SJCRH30 (cell line): ENCODE results near the gene EMILIN1. TPM values are rescaled to one million over a fixed set of nuclear protein-coding genes. Genes with fewer than 3 reads are reported as not detected.

Experiments used
- DNase-seq, 2 experiments: peaks; one replicate each; pipeline ENCODE4 v3.0.0-alpha.2; 2015 to 2020
- H3K27ac ChIP-seq: fragments of 250-450 bp; sonication (Bioruptor Pico); 2 replicates; pipeline ENCODE4 v1.5.1; 2020; ENCODE audit warnings: mild to moderate bottlenecking, moderate library complexity
- H3K27me3 ChIP-seq: fragments of 250-450 bp; sonication (Bioruptor Pico); 2 replicates; pipeline ENCODE4 v1.5.1; 2020; ENCODE audit warnings: mild to moderate bottlenecking, moderate library complexity
- H3K36me3 ChIP-seq: fragments of 250-450 bp; sonication (Bioruptor Pico); 2 replicates; pipeline ENCODE4 v1.5.1; 2020; ENCODE audit warnings: mild to moderate bottlenecking, moderate library complexity
- H3K4me1 ChIP-seq: fragments of 250-450 bp; sonication (Bioruptor Pico); 2 replicates; pipeline ENCODE4 v1.5.1; 2020; ENCODE audit warnings: mild to moderate bottlenecking, moderate library complexity
- H3K4me3 ChIP-seq: fragments of 250-450 bp; sonication (Bioruptor Pico); 2 replicates; pipeline ENCODE4 v1.5.1; 2020; ENCODE audit warnings: mild to moderate bottlenecking, moderate library complexity
- H3K9me3 ChIP-seq: fragments of 250-450 bp; sonication (Bioruptor Pico); replicated peaks from 2 replicates; pipeline ENCODE4 v1.5.1; 2020; ENCODE audit warnings: mild to moderate bottlenecking, moderate library complexity
- total RNA-seq: library from RNA; depleted of rRNA; stranded (reverse); fragments of >200 nt; shearing (Covaris generic); gene quantifications from 2 replicates; pipeline ENCODE4 v1.2.3, GENCODE V29; 2014

EMILIN1 gene
- total RNA-seq, 1 experiment from 2014 or later, result 80.5 TPM

- H3K4me1 ChIP-seq, result peaks cover 55% of the 10 kb centered on the region
- H3K4me3 ChIP-seq, result peak overlapping the region; percentile 36
- peak; percentile 56 to 67 for DNase-seq
- no peaks in the 10 kb centered on the region for H3K9me3 ChIP-seq
- H3K27me3 ChIP-seq, result no peaks in the 10 kb centered on the region
- peak overlapping the region; percentile 65 for H3K27ac ChIP-seq
- no peaks in the 10 kb centered on the region for H3K36me3 ChIP-seq
Observed at GRCh38 chr2:27081984-27082772, 3.8 kb downstream of the EMILIN1 start.

GRCh38 chr2:27082773-27083409 is 4.5 kb downstream of the EMILIN1 start:
- H3K4me1 ChIP-seq, result peaks cover 50% of the 10 kb centered on the region
- DNase-seq, result peak; percentile 82 to 85

GRCh38 chr2:27083410-27084296 is 5.2 kb downstream of the EMILIN1 start:
- Histone ChIP-seq H3K27ac (peak overlapping the region; percentile 65), H3K27me3 (peaks cover 2% of the 10 kb centered on the region; the same call in 1 of the 2 replicates), H3K4me1 (peaks cover 49% of the 10 kb centered on the region), H3K9me3 (no peaks in the 10 kb centered on the region), H3K4me3 (peak overlapping the region; percentile 36), H3K36me3 (no peaks in the 10 kb centered on the region)
- peak; percentile 46 to 70 for DNase-seq

More at GRCh38 chr2:27082773-27083409, 4.5 kb downstream of the EMILIN1 start:
- Histone ChIP-seq H3K27ac (peak overlapping the region; percentile 65), H3K9me3 (no peaks in the 10 kb centered on the region), H3K36me3 (no peaks in the 10 kb centered on the region), H3K27me3 (no peaks in the 10 kb centered on the region), H3K4me3 (peak overlapping the region; percentile 36)

GRCh38 chr2:27084297-27085061 is 6.1 kb downstream of the EMILIN1 start:
- H3K36me3 ChIP-seq, result no peaks in the 10 kb centered on the region
- no peak overlapping the region for H3K4me3 ChIP-seq
- peaks cover 8% of the 10 kb centered on the region; the same call in 1 of the 2 replicates for H3K27me3 ChIP-seq
- DNase-seq, result no peak
- peaks cover 49% of the 10 kb centered on the region for H3K4me1 ChIP-seq
- H3K27ac ChIP-seq, result no peak overlapping the region
- no peaks in the 10 kb centered on the region for H3K9me3 ChIP-seq

- Histone ChIP-seq H3K4me3 (no peak overlapping the region), H3K9me3 (no peaks in the 10 kb centered on the region), H3K27ac (no peak overlapping the region), H3K36me3 (no peaks in the 10 kb centered on the region), H3K4me1 (peaks cover 42% of the 10 kb centered on the region), H3K27me3 (peaks cover 10% of the 10 kb centered on the region; the same call in 1 of the 2 replicates)
- no peak for DNase-seq
Observed at GRCh38 chr2:27085062-27085672, 6.8 kb downstream of the EMILIN1 start.

GRCh38 chr2:27085673-27086089 is 7.3 kb downstream of the EMILIN1 start:
- Histone ChIP-seq H3K27ac (no peak overlapping the region), H3K9me3 (no peaks in the 10 kb centered on the region), H3K4me1 (peaks cover 37% of the 10 kb centered on the region), H3K27me3 (peaks cover 10% of the 10 kb centered on the region; the same call in 1 of the 2 replicates), H3K4me3 (no peak overlapping the region), H3K36me3 (no peaks in the 10 kb centered on the region)
- no peak for DNase-seq

- Histone ChIP-seq H3K4me3 (peak overlapping the region; percentile 52), H3K36me3 (no peaks in the 10 kb centered on the region), H3K9me3 (no peaks in the 10 kb centered on the region), H3K27me3 (peaks cover 10% of the 10 kb centered on the region; the same call in 1 of the 2 replicates), H3K4me1 (peaks cover 34% of the 10 kb centered on the region), H3K27ac (no peak overlapping the region)
- peak; percentile 94 to 97 for DNase-seq
Observed at GRCh38 chr2:27086090-27086723, 7.8 kb downstream of the EMILIN1 start.

- Histone ChIP-seq H3K27ac (no peak within 1 kb of the TSS), H3K9me3 (no peaks in the 10 kb centered on the region), H3K27me3 (peaks cover 10% of the 10 kb centered on the region; the same call in 1 of the 2 replicates), H3K36me3 (no peaks in the 10 kb centered on the region), H3K4me1 (peaks cover 28% of the 10 kb centered on the region), H3K4me3 (peak within 1 kb of the TSS; percentile 52)
- peak; percentile 45 to 54 for DNase-seq
Observed at GRCh38 chr2:27086724-27087593, 8.5 kb downstream of the EMILIN1 start, which contains the start of gene KHK. KHK (plus strand) TSS chr2:27086772; CDS start chr2:27087260, 488 bp downstream.

- Histone ChIP-seq H3K36me3 (no peaks in the 10 kb centered on the region), H3K4me3 (no peak overlapping the region), H3K9me3 (no peaks in the 10 kb centered on the region), H3K27ac (no peak overlapping the region), H3K27me3 (peaks cover 15% of the 10 kb centered on the region; the same call in 1 of the 2 replicates), H3K4me1 (peaks cover 18% of the 10 kb centered on the region)
- no peak for DNase-seq
Observed at GRCh38 chr2:27087823-27088410, 9.5 kb downstream of the EMILIN1 start.

GRCh38 chr2:27088634-27089033 is 10.2 kb downstream of the EMILIN1 start:
- Histone ChIP-seq H3K36me3 (no peaks in the 10 kb centered on the region), H3K9me3 (no peaks in the 10 kb centered on the region), H3K27ac (no peak overlapping the region), H3K4me1 (peaks cover 12% of the 10 kb centered on the region), H3K27me3 (peaks cover 20% of the 10 kb centered on the region; the same call in 1 of the 2 replicates), H3K4me3 (no peak overlapping the region)
- no peak for DNase-seq

- no peak overlapping the region for H3K4me3 ChIP-seq
- H3K4me1 ChIP-seq, result peaks cover 5% of the 10 kb centered on the region
- no peak for DNase-seq
Observed at GRCh38 chr2:27089111-27089954, 10.9 kb downstream of the EMILIN1 start.

More at GRCh38 chr2:27089111-27089954, 10.9 kb downstream of the EMILIN1 start:
- Histone ChIP-seq H3K27ac (no peak overlapping the region), H3K9me3 (no peaks in the 10 kb centered on the region), H3K36me3 (no peaks in the 10 kb centered on the region), H3K27me3 (peaks cover 22% of the 10 kb centered on the region; the same call in 1 of the 2 replicates)
